Epithelial cell of proximal tubule (primary cell): ENCODE results near the gene BAHD1. TPM values are rescaled to one million over a fixed set of nuclear protein-coding genes. Genes with fewer than 3 reads are reported as not detected.
A peak's percentile ranks its signal among the peaks of the same experiment; 100 is the strongest.

Experiments used
- DNase-seq: peaks from one replicate; pipeline ENCODE4 v3.0.0-alpha.2; 2011; ENCODE audit warnings: low read depth
- H3K4me3 ChIP-seq: 2 replicates; pipeline ENCODE4 v1.5.1; 2011; ENCODE audit warnings: low read depth, mild to moderate bottlenecking, low read length
- CTCF ChIP-seq: conservative IDR thresholded peaks from 2 replicates; pipeline ENCODE4 v1.5.1; 2012; ENCODE audit warnings: low read depth, mild to moderate bottlenecking, low read length
- total RNA-seq: library from RNA; depleted of rRNA; stranded (reverse); fragments of >200 nt; gene quantifications from 2 replicates; pipeline ENCODE4 v1.2.3, GENCODE V29; 2015

The BAHD1 gene
- total RNA-seq, 1 donor from 2014 or later = 14.0 TPM

GRCh38 chr15:40467261-40467615 is 26.5 kb downstream of the BAHD1 start:
- TF ChIP-seq CTCF = no peak
- no peak overlapping the region for H3K4me3 ChIP-seq
- no peak for DNase-seq

GRCh38 chr15:40468898-40469331 is 28.2 kb downstream of the BAHD1 start:
- no peak for DNase-seq
- H3K4me3 ChIP-seq = no peak overlapping the region
- TF ChIP-seq CTCF = no peak

DNA sequence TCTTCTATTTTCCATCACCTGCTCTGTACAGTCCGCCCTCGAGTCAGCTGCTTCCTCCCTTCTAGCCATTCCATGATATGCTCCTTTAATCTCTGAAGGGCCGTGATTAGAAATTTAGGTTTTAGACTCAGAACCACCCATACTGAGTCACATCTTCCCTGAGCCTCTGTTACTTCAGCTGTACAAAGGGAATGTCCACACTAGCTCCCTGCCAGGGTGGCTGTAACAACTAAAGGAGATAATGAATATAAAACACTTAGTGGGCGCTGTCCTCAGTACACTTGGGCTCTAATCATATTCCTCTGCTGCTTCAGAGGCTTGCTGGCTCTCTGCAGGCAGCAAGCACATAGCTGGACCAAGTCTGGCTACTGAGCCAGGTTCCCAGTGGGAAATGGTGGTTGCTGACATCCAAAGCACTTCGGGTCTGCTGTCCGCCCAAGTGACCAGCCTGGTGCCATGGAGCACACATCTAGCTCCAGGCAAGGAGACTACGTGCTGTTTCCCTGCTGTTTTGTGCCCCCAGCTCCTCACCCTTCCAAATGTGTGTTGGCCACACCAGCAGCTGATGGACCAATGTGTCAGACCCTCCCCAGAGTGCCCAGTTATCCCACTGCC is 29.1 kb downstream of the BAHD1 start:
- TF ChIP-seq CTCF = no peak
- peak overlapping the region; percentile 61 for H3K4me3 ChIP-seq
- DNase-seq = no peak

GRCh38 chr15:40470423-40471104 is 29.8 kb downstream of the BAHD1 start, which contains the start of gene CHST14:
Gene CHST14, plus strand, starts transcription at chr15:40470984. Its CDS starts 230 bp downstream, at chr15:40471214.
- peak within 1 kb of the TSS; percentile 75 for H3K4me3 ChIP-seq
- no peak for TF ChIP-seq CTCF
- no peak for DNase-seq

- H3K4me3 ChIP-seq = peak overlapping the region; percentile 75
- no peak for DNase-seq
- TF ChIP-seq CTCF = no peak
Observed at GRCh38 chr15:40471105-40471807, 30.5 kb downstream of the BAHD1 start.

DNA sequence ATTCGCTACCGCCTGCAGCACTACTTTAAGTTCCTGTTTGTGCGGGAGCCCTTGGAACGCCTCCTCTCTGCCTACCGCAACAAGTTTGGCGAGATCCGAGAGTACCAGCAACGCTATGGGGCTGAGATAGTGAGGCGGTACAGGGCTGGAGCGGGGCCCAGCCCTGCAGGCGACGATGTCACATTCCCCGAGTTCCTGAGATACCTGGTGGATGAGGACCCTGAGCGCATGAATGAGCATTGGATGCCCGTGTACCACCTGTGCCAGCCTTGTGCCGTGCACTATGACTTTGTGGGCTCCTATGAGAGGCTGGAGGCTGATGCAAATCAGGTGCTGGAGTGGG is 31.0 kb downstream of the BAHD1 start:
- DNase-seq = no peak
- TF ChIP-seq CTCF = no peak
- peak overlapping the region; percentile 75 for H3K4me3 ChIP-seq
